ENCODE results near the gene VPS13D. TPM values are rescaled to one million over a fixed set of nuclear protein-coding genes. Genes with fewer than 3 reads are reported as not detected.

The VPS13D gene
- total RNA-seq, 4 donors from 2014 or later = 60.9 to 91.6 (median 71.6) TPM

DNA sequence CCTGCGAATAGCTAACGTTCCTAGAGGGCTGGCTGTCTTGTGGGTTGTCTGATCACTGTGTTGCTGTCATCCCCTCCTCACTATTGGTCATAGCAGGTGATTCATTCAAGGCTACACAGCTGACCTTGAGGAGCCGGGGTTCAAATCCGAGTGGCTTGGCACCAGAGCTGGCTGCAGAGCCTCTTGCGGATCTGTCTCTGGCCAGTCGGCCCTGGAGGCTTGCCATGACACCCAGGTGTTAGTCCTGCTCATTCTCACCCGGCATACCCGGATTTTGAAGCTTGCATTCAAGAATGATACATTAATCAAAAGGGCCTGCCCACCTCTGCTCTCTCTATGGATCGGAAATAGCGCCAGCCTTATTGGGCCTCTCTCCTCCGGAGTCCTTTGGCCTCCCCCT, 277.8 kb downstream of the VPS13D start:
- Histone ChIP-seq H3K27ac (no peak overlapping the region), H3K27me3 (no peaks in the 10 kb centered on the region), H3K36me3 (peaks cover 0 to 19% of the 10 kb centered on the region in 2 donors), H3K4me3 (no peak overlapping the region), H3K4me1 (peaks cover 30 to 34% of the 10 kb centered on the region in 2 donors), H3K9me3 (no peaks in the 10 kb centered on the region)
- TF ChIP-seq, protein P1, sequence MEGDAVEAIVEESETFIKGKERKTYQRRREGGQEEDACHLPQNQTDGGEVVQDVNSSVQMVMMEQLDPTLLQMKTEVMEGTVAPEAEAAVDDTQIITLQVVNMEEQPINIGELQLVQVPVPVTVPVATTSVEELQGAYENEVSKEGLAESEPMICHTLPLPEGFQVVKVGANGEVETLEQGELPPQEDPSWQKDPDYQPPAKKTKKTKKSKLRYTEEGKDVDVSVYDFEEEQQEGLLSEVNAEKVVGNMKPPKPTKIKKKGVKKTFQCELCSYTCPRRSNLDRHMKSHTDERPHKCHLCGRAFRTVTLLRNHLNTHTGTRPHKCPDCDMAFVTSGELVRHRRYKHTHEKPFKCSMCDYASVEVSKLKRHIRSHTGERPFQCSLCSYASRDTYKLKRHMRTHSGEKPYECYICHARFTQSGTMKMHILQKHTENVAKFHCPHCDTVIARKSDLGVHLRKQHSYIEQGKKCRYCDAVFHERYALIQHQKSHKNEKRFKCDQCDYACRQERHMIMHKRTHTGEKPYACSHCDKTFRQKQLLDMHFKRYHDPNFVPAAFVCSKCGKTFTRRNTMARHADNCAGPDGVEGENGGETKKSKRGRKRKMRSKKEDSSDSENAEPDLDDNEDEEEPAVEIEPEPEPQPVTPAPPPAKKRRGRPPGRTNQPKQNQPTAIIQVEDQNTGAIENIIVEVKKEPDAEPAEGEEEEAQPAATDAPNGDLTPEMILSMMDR (IDR thresholded peaks at IDR 0.05 in 4 of 5, conservative IDR thresholded peaks at IDR 0.05 in 1 of 5) = no peak
- TF ChIP-seq POLR2A (IDR thresholded peaks at IDR 0.05) = no peak
- DNase-seq (no peak), ATAC-seq (no peak)
- in situ Hi-C loops (cut with MboI; ENCODE audit: low sequenced_read_pairs in 4 of 4) = no loop called here
- intact Hi-C loops (cut with DNase I; ENCODE audit: low total_unique reads) = no loop called here

- in situ Hi-C loops (cut with MboI; ENCODE audit: low sequenced_read_pairs in 4 of 4) = no loop called here
- H3K4me1 ChIP-seq = peaks cover 25 to 33% of the 10 kb centered on the region in 2 donors
- TF ChIP-seq, protein P1 (IDR thresholded peaks at IDR 0.05 in 4 of 5, conservative IDR thresholded peaks at IDR 0.05 in 1 of 5) = no peak
- no peak for TF ChIP-seq POLR2A (IDR thresholded peaks at IDR 0.05)
Measured at GRCh38 chr1:12508849-12509248, 279.0 kb downstream of the VPS13D start.

GRCh38 chr1:12511128-12511484, 281.3 kb downstream of the VPS13D start:
- Histone ChIP-seq H3K4me3 (no peak overlapping the region), H3K4me1 (peaks cover 27 to 40% of the 10 kb centered on the region in 2 donors), H3K27me3 (no peaks in the 10 kb centered on the region), H3K36me3 (peaks cover 0 to 19% of the 10 kb centered on the region in 2 donors), H3K9me3 (no peaks in the 10 kb centered on the region), H3K27ac (peak overlapping the region; percentile 37 to 74 (median 64))
- TF ChIP-seq, protein P1 (IDR thresholded peaks at IDR 0.05 in 4 of 5, conservative IDR thresholded peaks at IDR 0.05 in 1 of 5) = no peak
- no peak for TF ChIP-seq POLR2A (IDR thresholded peaks at IDR 0.05)
- peak in 1 of 2 donors; percentile 32 for ATAC-seq
- intact Hi-C loops (cut with DNase I; ENCODE audit: low total_unique reads) = no loop called here
- in situ Hi-C loops (cut with MboI; ENCODE audit: low sequenced_read_pairs in 4 of 4) = no loop called here
- DNase-seq = no peak

More at GRCh38 chr1:12508849-12509248, 279.0 kb downstream of the VPS13D start:
- no peaks in the 10 kb centered on the region for H3K27me3 ChIP-seq
- intact Hi-C loops (cut with DNase I; ENCODE audit: low total_unique reads) = no loop called here
- H3K36me3 ChIP-seq = peaks cover 0 to 19% of the 10 kb centered on the region in 2 donors
- no peaks in the 10 kb centered on the region for H3K9me3 ChIP-seq
- peak overlapping the region in 2 of 4 donors; percentile 12 to 74 for H3K27ac ChIP-seq
- no peak for DNase-seq
- no peak overlapping the region for H3K4me3 ChIP-seq
- no peak for ATAC-seq

GRCh38 chr1:12511516-12512468, 282.0 kb downstream of the VPS13D start:
- Histone ChIP-seq H3K4me1 (peaks cover 27 to 40% of the 10 kb centered on the region in 2 donors), H3K27ac (peak overlapping the region; percentile 37 to 74 (median 64)), H3K27me3 (no peaks in the 10 kb centered on the region), H3K36me3 (peaks cover 0 to 12% of the 10 kb centered on the region in 2 donors), H3K9me3 (no peaks in the 10 kb centered on the region), H3K4me3 (no peak overlapping the region)
- in situ Hi-C loops (cut with MboI; ENCODE audit: low sequenced_read_pairs in 4 of 4) = no loop called here
- no peak for DNase-seq
- TF ChIP-seq, protein P1 (IDR thresholded peaks at IDR 0.05 in 4 of 5, conservative IDR thresholded peaks at IDR 0.05 in 1 of 5) = no peak
- no peak for TF ChIP-seq POLR2A (IDR thresholded peaks at IDR 0.05)
- intact Hi-C loops (cut with DNase I; ENCODE audit: low total_unique reads) = no loop called here
- peak in 1 of 2 donors; percentile 18 for ATAC-seq
